EH (cell line): Measurements from ENCODE around the gene MLEC.

Experiments used
- DNase-seq: peaks from one replicate; pipeline ENCODE4 v3.0.0-alpha.2; 2015; ENCODE audit warnings: low read depth

The MLEC gene, protein sequence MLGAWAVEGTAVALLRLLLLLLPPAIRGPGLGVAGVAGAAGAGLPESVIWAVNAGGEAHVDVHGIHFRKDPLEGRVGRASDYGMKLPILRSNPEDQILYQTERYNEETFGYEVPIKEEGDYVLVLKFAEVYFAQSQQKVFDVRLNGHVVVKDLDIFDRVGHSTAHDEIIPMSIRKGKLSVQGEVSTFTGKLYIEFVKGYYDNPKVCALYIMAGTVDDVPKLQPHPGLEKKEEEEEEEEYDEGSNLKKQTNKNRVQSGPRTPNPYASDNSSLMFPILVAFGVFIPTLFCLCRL

GRCh38 chr12:120686690-120687577, at the start of gene MLEC:
Gene MLEC (plus strand): TSS chr12:120687149. CDS start chr12:120687297, 148 bp downstream.
- peak; percentile 98 for DNase-seq

DNA sequence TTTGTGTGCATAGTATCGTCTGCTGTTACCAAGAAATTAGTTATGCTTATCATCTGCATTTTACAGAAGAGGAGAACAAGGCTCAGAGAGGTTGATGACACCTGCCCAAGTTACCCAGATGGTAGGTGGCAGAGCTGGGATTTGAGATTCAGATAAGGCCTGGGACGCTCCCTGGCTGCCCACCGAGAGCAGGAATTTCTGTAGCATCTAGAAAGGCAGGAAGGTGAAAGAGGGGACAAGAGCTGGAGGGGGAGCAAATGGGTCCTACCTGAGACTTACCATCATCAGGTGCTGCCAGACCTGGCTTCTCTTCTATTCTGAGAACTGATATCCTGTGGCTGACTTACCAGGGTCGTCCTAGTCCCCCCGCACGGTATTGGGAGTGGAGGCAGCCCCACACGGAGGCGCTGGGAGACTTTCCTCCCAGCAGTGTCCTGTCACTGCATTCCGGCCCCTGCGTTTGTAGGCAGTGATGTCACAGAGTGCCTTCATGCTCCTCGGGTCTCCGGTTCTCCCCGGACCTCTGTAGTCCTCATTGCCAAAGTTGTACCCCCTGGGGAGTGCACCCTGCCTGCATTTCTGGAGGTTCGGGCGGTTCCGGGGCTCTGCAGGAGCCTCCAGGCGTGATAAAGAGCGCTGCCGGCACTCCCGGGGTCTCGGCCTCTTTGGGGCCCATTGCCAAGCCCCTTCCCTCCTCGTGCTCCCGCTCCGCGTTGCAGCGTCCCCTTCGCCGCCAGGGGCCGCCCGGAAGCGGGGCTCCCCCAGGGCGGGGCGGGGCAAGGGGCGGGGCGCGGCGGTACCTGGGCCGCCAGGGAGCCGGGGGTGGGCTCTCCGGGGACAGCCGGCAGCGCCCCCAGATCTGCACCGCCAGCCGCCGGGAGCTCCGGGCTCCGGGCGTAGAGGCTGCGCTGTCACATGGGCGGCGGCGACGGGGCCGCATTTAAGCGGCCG, 46.9 kb upstream of the MLEC start, which contains the start of gene CABP1:
Gene CABP1 (plus strand): TSS at position 856 of the 951 bp plus-strand sequence. CDS start 60 bp downstream, at position 916.
- DNase-seq: peak; percentile 7

DNA sequence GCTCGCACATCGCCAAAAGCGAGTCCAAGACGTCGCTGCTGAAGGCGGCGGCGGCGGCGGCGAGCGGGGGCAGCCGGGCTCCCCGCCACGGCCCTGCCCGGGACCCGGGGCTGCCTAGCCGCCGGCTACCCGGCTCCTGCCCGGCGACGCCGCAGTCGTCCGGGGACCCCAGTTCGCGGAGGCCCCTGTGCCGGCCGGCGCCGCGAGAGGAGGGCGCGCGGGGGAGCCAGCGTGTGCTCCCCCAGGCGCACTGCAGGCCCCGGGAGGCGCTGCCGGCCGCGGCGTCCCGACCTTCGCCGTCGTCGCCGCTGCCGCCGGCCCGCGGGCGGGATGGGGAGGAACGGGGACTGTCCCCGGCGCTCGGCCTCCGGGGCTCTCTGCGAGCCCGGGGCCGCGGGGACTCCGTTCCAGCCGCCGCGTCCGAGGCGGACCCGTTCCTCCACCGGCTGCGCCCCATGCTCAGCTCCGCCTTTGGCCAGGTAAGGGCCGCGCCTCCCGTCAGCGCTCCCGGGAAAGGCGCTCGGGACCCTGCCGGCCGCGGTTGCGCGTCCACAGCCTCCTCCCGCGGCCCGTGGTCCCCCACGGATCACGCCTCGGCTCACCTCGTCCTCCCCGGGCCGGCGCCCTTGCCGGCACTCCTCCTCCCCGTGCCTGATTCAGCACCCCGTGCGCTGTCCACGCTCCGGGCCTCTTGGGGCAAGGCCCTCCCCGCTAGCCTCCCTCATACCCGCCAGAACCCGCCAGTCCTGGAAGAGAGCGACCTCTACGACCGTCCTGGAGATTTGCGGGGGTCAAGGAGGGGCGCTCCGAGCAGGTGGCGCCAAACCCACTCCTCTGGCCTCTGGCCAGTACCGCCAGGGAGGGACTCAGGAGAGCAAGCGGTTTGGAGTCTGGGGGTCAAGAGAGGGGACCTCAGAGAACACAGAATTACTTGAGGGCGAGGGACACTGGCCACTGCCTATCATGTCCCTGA, 45.8 kb upstream of the MLEC start:
- peak; percentile 61 for DNase-seq

GRCh38 chr12:120642121-120642520, 44.8 kb upstream of the MLEC start:
- no peak for DNase-seq

GRCh38 chr12:120642826-120643225, 44.1 kb upstream of the MLEC start:
- DNase-seq: no peak

- DNase-seq: no peak
Measured at GRCh38 chr12:120643574-120643973, 43.4 kb upstream of the MLEC start.

GRCh38 chr12:120646044-120646443, 40.9 kb upstream of the MLEC start:
- DNase-seq: no peak

GRCh38 chr12:120647375-120647755, 39.6 kb upstream of the MLEC start:
- no peak for DNase-seq

GRCh38 chr12:120649442-120650232, 37.3 kb upstream of the MLEC start:
- peak; percentile 10 for DNase-seq

- DNase-seq: no peak
Measured at GRCh38 chr12:120650233-120650690, 36.7 kb upstream of the MLEC start.

GRCh38 chr12:120651821-120652220, 35.1 kb upstream of the MLEC start:
- DNase-seq: peak; percentile 28

DNA sequence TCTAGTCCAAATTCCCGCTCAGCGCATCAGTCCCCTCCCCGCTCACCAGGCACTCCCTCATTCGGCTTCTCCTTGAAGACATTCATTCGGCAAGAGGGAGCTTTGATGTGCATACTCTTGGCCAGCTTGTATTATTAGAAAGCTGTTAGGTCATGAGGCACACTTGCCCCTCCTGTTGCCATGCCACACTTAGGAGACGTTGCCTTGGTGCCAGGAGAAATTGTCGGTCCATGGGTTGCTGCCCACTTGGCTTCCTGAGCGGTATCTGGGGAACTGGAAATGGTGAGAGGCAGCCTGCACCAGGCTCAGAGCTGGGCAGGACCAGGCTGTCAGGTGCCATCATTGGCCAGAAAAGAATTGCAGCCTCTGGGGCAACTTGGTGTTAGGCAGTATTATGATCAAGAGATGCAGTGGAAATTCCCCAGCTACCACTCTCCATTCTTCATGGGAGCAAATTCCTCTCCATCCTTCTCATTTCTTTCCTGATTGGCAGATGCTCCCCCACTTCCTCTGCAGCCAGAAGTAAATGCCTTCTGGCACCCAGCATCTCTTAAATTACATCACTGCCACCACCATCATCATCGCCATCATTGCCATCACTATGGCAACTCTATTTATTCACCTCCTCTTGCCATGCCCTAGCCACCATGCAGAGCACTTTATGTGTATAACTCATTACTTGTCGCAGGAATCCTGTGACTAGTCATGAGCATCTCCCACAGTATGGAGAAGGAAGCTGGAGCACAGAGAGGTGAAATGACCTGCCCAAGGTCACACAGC, 34.1 kb upstream of the MLEC start:
- DNase-seq: peak; percentile 29

- DNase-seq: no peak
Measured at GRCh38 chr12:120653611-120654010, 33.3 kb upstream of the MLEC start.

GRCh38 chr12:120654656-120655055, 32.3 kb upstream of the MLEC start:
- no peak for DNase-seq

DNA sequence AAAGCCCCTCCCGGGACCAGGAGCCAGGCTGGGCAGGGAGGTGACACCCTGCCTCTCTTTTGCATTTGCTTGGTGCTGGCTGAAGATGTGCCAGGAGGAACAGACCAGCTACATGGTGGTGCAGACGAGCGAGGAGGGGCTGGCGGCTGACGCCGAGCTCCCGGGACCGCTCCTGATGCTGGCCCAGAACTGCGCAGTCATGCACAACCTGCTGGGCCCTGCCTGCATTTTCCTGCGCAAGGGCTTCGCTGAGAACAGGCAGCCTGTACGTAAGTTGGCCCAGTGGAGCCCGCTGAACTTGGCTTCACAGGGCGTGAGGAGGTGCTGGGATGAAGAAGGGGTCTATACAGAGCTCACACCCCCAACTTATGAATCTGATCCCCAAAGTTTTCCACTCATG, 30.9 kb upstream of the MLEC start:
- DNase-seq: no peak

DNA sequence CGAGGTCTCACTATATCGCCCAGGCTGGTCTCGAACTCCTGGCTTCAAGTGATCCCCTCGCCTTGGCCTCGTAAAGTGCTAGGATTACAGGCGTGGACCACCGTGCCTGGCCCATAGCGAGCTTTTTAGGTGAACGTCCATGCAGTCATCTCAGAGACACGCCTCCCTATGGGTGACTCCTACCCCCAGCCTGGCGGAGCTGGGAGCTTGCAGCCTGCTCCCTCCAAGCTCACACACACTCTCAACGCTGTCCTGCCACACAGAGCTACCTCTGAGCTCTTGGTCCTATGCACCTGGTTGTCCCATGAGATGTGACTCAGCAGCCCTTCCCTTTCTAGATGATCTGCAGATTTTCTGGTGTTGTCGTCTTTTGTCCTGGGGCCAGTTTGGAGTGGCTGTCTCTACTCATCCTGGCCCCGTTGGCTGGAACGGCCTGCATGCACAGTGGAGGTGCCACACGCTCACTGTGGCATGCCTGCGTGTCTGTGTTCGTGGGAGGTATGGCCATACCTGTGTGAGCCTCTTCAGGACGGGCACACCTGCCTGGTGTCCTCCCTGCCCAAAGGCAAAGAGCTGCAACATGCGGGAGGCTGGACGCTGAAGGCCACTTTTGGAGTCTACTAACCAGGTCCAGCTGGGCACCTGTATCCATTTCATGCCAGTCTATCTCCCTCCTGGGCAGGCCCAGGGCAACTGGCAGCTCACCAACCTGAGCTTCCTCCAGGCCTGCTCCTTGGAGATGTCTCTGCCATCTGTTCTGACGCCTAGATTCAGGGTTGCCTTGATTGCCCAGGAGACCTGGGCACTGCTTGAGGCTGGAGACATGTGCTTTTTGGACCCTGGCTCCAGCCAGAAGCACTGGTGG, 28.4 kb upstream of the MLEC start:
- no peak for DNase-seq

DNA sequence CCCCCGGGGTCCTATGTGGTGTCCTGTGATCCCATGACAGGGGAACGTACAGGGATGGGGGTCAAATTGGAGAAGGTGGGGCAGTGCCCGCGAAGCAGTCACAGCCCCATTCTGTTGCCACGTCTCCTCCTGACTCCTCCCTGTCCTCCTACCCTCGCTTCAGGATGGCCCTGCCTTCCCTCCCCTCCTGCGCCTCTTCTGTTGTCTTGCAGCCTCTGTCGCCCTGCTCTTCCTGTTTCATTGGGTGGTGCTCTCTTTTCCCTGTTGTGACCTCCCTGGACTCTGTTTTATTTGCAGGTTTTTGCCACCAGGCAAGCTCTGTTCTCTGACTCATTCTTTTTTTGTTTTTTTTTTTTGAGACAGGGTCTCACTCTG, 27.8 kb upstream of the MLEC start:
- no peak for DNase-seq

DNA sequence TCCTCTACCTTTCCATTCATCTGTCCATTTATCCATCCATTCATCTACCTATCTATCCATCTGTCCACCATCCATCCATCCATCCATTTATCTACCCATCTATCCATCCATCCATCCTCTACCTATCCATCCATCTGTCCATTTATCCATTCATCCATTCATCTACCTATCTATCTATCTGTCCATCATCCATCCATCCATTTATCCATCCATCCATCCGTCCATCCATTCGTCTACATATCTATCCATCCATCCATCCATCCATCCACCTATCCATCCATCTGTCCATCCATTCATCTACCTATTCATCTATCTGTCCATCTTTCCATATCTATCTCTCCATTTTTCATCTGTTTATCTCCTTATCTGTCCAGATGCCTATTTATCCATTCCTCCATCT, 25.5 kb upstream of the MLEC start:
- no peak for DNase-seq
